Measurements from ENCODE around the gene IKZF2.

The IKZF2 gene

GRCh38 chr2:213101109-213101508 lies 50.3 kb downstream of the IKZF2 start:
- no peak for DNase-seq (ENCODE audit: low spot score)

- no peak for DNase-seq (ENCODE audit: low spot score)
Measured at GRCh38 chr2:213098612-213099011, 52.8 kb downstream of the IKZF2 start.

GRCh38 chr2:213091765-213092164 lies 59.6 kb downstream of the IKZF2 start:
- no peak for DNase-seq (ENCODE audit: low spot score)

- no peak for DNase-seq (ENCODE audit: low spot score)
Measured at GRCh38 chr2:213090772-213091171, 60.6 kb downstream of the IKZF2 start.

GRCh38 chr2:213089438-213089837 lies 62.0 kb downstream of the IKZF2 start:
- no peak for DNase-seq (ENCODE audit: low spot score)

GRCh38 chr2:213087040-213087439 lies 64.4 kb downstream of the IKZF2 start:
- no peak for DNase-seq (ENCODE audit: low spot score)

- peak; percentile 2 for DNase-seq (ENCODE audit: low spot score)
Measured at GRCh38 chr2:213086571-213086970, 64.8 kb downstream of the IKZF2 start.

- DNase-seq (ENCODE audit: low spot score), result no peak
Measured at GRCh38 chr2:213086050-213086449, 65.4 kb downstream of the IKZF2 start.

- no peak for DNase-seq (ENCODE audit: low spot score)
Measured at GRCh38 chr2:213085538-213085937, 65.9 kb downstream of the IKZF2 start.

GRCh38 chr2:213084261-213084660 lies 67.2 kb downstream of the IKZF2 start:
- DNase-seq (ENCODE audit: low spot score), result no peak

- DNase-seq (ENCODE audit: low spot score), result no peak
Measured at GRCh38 chr2:213080969-213081617, 70.3 kb downstream of the IKZF2 start.

- DNase-seq (ENCODE audit: low spot score), result no peak
Measured at GRCh38 chr2:213079756-213080155, 71.7 kb downstream of the IKZF2 start.

GRCh38 chr2:213078686-213079085 lies 72.7 kb downstream of the IKZF2 start:
- no peak for DNase-seq (ENCODE audit: low spot score)

GRCh38 chr2:213069531-213069930 lies 81.9 kb downstream of the IKZF2 start:
- no peak for DNase-seq (ENCODE audit: low spot score)

GRCh38 chr2:213068676-213069359 lies 82.6 kb downstream of the IKZF2 start:
- DNase-seq (ENCODE audit: low spot score), result no peak

GRCh38 chr2:213067888-213068287 lies 83.5 kb downstream of the IKZF2 start:
- DNase-seq (ENCODE audit: low spot score), result no peak

GRCh38 chr2:213066443-213066743 lies 85.0 kb downstream of the IKZF2 start:
- no peak for DNase-seq (ENCODE audit: low spot score)

- DNase-seq (ENCODE audit: low spot score), result no peak
Measured at GRCh38 chr2:213065583-213066442, 85.6 kb downstream of the IKZF2 start.

- no peak for DNase-seq (ENCODE audit: low spot score)
Measured at GRCh38 chr2:213064099-213064498, 87.3 kb downstream of the IKZF2 start.

- DNase-seq (ENCODE audit: low spot score), result no peak
Measured at GRCh38 chr2:213057977-213058376, 93.4 kb downstream of the IKZF2 start.

GRCh38 chr2:213046431-213046830 lies 105.0 kb downstream of the IKZF2 start:
- no peak for DNase-seq (ENCODE audit: low spot score)

- DNase-seq (ENCODE audit: low spot score), result no peak
Measured at GRCh38 chr2:213043566-213043965, 107.8 kb downstream of the IKZF2 start.

GRCh38 chr2:213042262-213042661 lies 109.2 kb downstream of the IKZF2 start:
- DNase-seq (ENCODE audit: low spot score), result no peak

All from COLO829 (cell line).